Activated T-cell treated with anti-CD3 and anti-CD28 coated beads for 48 hours (primary cell): ENCODE data around the gene KCNQ2.

ENCODE experiments used
- DNase-seq: peaks from one replicate; pipeline ENCODE4 v3.0.0-alpha.2; 2020; ENCODE audit warnings: low read depth

KCNQ2 gene

GRCh38 chr20:63501818-63502670 lies 29.6 kb upstream of the KCNQ2 start:
- DNase-seq = no peak

- DNase-seq = no peak
Observed at GRCh38 chr20:63500902-63501817, 28.7 kb upstream of the KCNQ2 start.

- no peak for DNase-seq
Observed at GRCh38 chr20:63500151-63500901, 27.9 kb upstream of the KCNQ2 start.

- DNase-seq = no peak
Observed at GRCh38 chr20:63499338-63499969, 27.0 kb upstream of the KCNQ2 start.

- DNase-seq = peak; percentile 26
Observed at GRCh38 chr20:63498960-63499337, 26.5 kb upstream of the KCNQ2 start, which contains the start of gene EEF1A2. EEF1A2 (minus strand) TSS chr20:63499083; CDS start chr20:63497763, 1,320 bp downstream.

- no peak for DNase-seq
Observed at GRCh38 chr20:63497946-63498935, 25.8 kb upstream of the KCNQ2 start.

GRCh38 chr20:63497138-63497945 lies 24.9 kb upstream of the KCNQ2 start:
- no peak for DNase-seq

- no peak for DNase-seq
Observed at GRCh38 chr20:63496596-63497120, 24.2 kb upstream of the KCNQ2 start.

- DNase-seq = peak; percentile 66
Observed at GRCh38 chr20:63495741-63496595, 23.5 kb upstream of the KCNQ2 start.

- no peak for DNase-seq
Observed at GRCh38 chr20:63495167-63495720, 22.8 kb upstream of the KCNQ2 start.

- DNase-seq = no peak
Observed at GRCh38 chr20:63494420-63495166, 22.1 kb upstream of the KCNQ2 start.

- no peak for DNase-seq
Observed at GRCh38 chr20:63494084-63494419, 21.6 kb upstream of the KCNQ2 start.

GRCh38 chr20:63493563-63494020 lies 21.1 kb upstream of the KCNQ2 start:
- DNase-seq = no peak

- no peak for DNase-seq
Observed at GRCh38 chr20:63492982-63493381, 20.5 kb upstream of the KCNQ2 start.

GRCh38 chr20:63492518-63492917 lies 20.1 kb upstream of the KCNQ2 start:
- no peak for DNase-seq

GRCh38 chr20:63491635-63492230 lies 19.3 kb upstream of the KCNQ2 start:
- DNase-seq = no peak

GRCh38 chr20:63491078-63491477 lies 18.6 kb upstream of the KCNQ2 start:
- DNase-seq = no peak
